ENCODE results near the gene PFKFB3. TPM values are rescaled to one million over a fixed set of nuclear protein-coding genes. Genes with fewer than 3 reads are reported as not detected.
"Not testable (repeated sequence)": the region's sequence is repeated elsewhere in the genome, so short reads cannot be mapped to it uniquely, and the experiment has no call there.

The PFKFB3 gene
- total RNA-seq, 2 donors from 2014 or later: 23.4 to 70.7 TPM

GRCh38 chr10:6240254-6240653 is 37.5 kb downstream of the PFKFB3 start:
- H3K36me3 ChIP-seq: no peaks in the 10 kb centered on the region
- H3K4me1 ChIP-seq: no peaks in the 10 kb centered on the region
- DNase-seq: no peak
- H3K27me3 ChIP-seq: no peaks in the 10 kb centered on the region
- H3K9me3 ChIP-seq: no peaks in the 10 kb centered on the region
- no peak overlapping the region for H3K27ac ChIP-seq
- no peak overlapping the region for H3K9ac ChIP-seq (ENCODE audit: low read depth in 2 of 2, low read length in 2 of 2)
- H3K4me3 ChIP-seq: no peak overlapping the region
- no peak for TF ChIP-seq CTCF (IDR thresholded peaks at IDR 0.05)
- intact Hi-C loops (cut with DNase I): no loop called here

- H3K9ac ChIP-seq (ENCODE audit: low read depth in 2 of 2, low read length in 2 of 2): no peak overlapping the region
- no peaks in the 10 kb centered on the region for H3K27me3 ChIP-seq
- DNase-seq: no peak
- H3K9me3 ChIP-seq: no peaks in the 10 kb centered on the region
- H3K27ac ChIP-seq: no peak overlapping the region
- no peaks in the 10 kb centered on the region for H3K4me1 ChIP-seq
- no peak for TF ChIP-seq CTCF (IDR thresholded peaks at IDR 0.05)
- intact Hi-C loops (cut with DNase I): no loop called here
- no peak overlapping the region for H3K4me3 ChIP-seq
- no peaks in the 10 kb centered on the region for H3K36me3 ChIP-seq
Measured at GRCh38 chr10:6242089-6242488, 39.4 kb downstream of the PFKFB3 start.

DNA sequence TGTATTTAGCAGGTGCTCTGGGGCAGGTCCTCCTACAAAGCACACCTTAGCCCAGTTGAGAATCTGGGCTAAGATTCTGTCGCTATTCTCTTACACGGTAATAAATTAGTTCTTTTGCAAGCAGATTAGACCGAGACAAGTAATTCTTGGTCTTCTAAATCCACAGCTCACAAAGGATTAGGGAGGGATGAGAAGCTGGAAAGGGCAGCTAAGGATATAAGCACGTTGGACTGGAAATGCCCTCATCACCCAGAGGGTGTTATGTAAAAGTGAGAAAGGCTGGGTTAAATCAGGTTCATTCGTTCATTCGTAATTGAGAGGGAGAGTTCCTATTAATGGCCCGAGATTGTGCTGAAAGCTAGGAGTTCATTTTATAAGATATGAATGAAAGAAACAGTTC is 41.8 kb downstream of the PFKFB3 start:
- no peaks in the 10 kb centered on the region for H3K36me3 ChIP-seq
- H3K9ac ChIP-seq (ENCODE audit: low read depth in 2 of 2, low read length in 2 of 2): no peak overlapping the region
- H3K27ac ChIP-seq: no peak overlapping the region
- no peak for TF ChIP-seq CTCF (IDR thresholded peaks at IDR 0.05)
- no peaks in the 10 kb centered on the region for H3K9me3 ChIP-seq
- no peaks in the 10 kb centered on the region for H3K4me1 ChIP-seq
- H3K4me3 ChIP-seq: no peak overlapping the region
- intact Hi-C loops (cut with DNase I): no loop called here
- DNase-seq: no peak
- no peaks in the 10 kb centered on the region for H3K27me3 ChIP-seq

DNA sequence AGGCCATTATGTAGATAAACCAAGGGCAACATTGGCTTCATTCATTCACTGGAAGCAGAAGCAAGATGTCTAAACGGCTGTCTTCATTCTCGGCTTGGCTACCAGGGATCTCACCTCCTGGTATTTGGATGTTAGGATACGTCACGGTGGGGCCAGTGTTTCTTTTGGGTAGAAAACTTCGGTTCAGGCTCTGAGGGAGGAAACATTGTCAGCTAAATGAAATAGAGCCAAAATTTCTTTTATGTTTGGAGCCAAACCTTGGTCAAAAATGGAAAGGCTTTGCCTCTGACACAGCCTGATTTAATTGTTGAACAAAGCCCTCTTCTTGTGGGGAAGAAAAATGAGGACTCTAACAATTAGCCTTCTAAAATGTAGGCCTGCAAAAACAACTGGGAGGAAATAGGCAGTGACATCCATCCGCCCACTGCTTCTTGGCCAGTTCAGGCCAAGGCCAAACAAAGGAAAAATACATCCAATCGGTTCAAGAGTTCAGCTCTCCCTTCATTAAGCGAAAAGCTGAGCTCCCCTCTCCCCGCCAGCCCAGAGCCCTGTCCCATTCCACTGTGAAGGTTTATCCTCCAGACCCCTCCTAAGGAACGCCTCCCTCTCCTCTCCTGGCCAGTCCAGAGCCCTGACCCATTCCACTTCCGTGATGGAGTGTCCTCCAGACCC is 44.4 kb downstream of the PFKFB3 start:
- no peaks in the 10 kb centered on the region for H3K36me3 ChIP-seq
- H3K9me3 ChIP-seq: no peaks in the 10 kb centered on the region
- no peak for DNase-seq
- no peak overlapping the region for H3K9ac ChIP-seq (ENCODE audit: low read depth in 2 of 2, low read length in 2 of 2)
- H3K27me3 ChIP-seq: no peaks in the 10 kb centered on the region
- TF ChIP-seq CTCF (IDR thresholded peaks at IDR 0.05): no peak
- intact Hi-C loops (cut with DNase I): no loop called here
- no peaks in the 10 kb centered on the region for H3K4me1 ChIP-seq
- no peak overlapping the region for H3K4me3 ChIP-seq
- H3K27ac ChIP-seq: no peak overlapping the region

- H3K4me3 ChIP-seq; intact Hi-C loops (cut with DNase I); DNase-seq; H3K27me3 ChIP-seq; H3K9me3 ChIP-seq; H3K27ac ChIP-seq; H3K36me3 ChIP-seq; H3K4me1 ChIP-seq; H3K9ac ChIP-seq (ENCODE audit: low read depth in 2 of 2, low read length in 2 of 2): not testable (repeated sequence)
Measured at GRCh38 chr10:6248908-6249307, 46.2 kb downstream of the PFKFB3 start.

- no peaks in the 10 kb centered on the region for H3K4me1 ChIP-seq
- no peaks in the 10 kb centered on the region for H3K36me3 ChIP-seq
- H3K27ac ChIP-seq: no peak overlapping the region
- TF ChIP-seq CTCF (IDR thresholded peaks at IDR 0.05): no peak
- no peak for DNase-seq
- intact Hi-C loops (cut with DNase I): no loop called here
- H3K9me3 ChIP-seq: no peaks in the 10 kb centered on the region
- H3K27me3 ChIP-seq: no peaks in the 10 kb centered on the region
- H3K4me3 ChIP-seq: no peak overlapping the region
- no peak overlapping the region for H3K9ac ChIP-seq (ENCODE audit: low read depth in 2 of 2, low read length in 2 of 2)
Measured at GRCh38 chr10:6249698-6250097, 47.0 kb downstream of the PFKFB3 start.
